ENCODE data around the gene PHYH. TPM values are rescaled to one million over a fixed set of nuclear protein-coding genes. Genes with fewer than 3 reads are reported as not detected.

The PHYH gene
- total RNA-seq, 4 donors from 2014 or later = 16.1 to 90.1 (median 49.2) TPM

- H3K9me3 ChIP-seq = no peaks in the 10 kb centered on the region
- no peak for DNase-seq
- 90 to 100% methylated on average over 1 of the region's 1 CpG for WGBS, 2 donors (ENCODE audit: low coverage in 1 of 2)
- no peak overlapping the region for H3K27ac ChIP-seq
- intact Hi-C loops (cut with DNase I; ENCODE audit: low total_unique reads) (no loop called here), in situ Hi-C loops (cut with MboI; ENCODE audit: low pct_ligation_motif_present in 1 of 4, low pct_unique_long_range_greater_than_20kb in 1 of 4, low sequenced_read_pairs in 3 of 4) (no loop called here)
- TF ChIP-seq POLR2A (IDR thresholded peaks at IDR 0.05) = no peak
- no peak for TF ChIP-seq EP300 (IDR thresholded peaks at IDR 0.05; ENCODE audit: low read depth)
- no peak for TF ChIP-seq POLR2AphosphoS5 (IDR thresholded peaks at IDR 0.05)
- no peak for TF ChIP-seq CTCF (IDR thresholded peaks at IDR 0.05)
- no peak overlapping the region for H3K4me3 ChIP-seq
- no peaks in the 10 kb centered on the region for H3K36me3 ChIP-seq
- no peaks in the 10 kb centered on the region for H3K27me3 ChIP-seq
- H3K4me1 ChIP-seq = no peaks in the 10 kb centered on the region
These were observed 37.4 kb downstream of the PHYH start for GRCh38 chr10:13262433-13262832.

- Histone ChIP-seq H3K27ac (no peak overlapping the region), H3K27me3 (no peaks in the 10 kb centered on the region), H3K9me3 (no peaks in the 10 kb centered on the region), H3K36me3 (no peaks in the 10 kb centered on the region), H3K4me1 (no peaks in the 10 kb centered on the region), H3K4me3 (no peak overlapping the region)
- in situ Hi-C loops (cut with MboI; ENCODE audit: low pct_ligation_motif_present in 1 of 4, low pct_unique_long_range_greater_than_20kb in 1 of 4, low sequenced_read_pairs in 3 of 4) = no loop called here
- WGBS, 2 donors (ENCODE audit: low coverage in 1 of 2) = 77 to 86% methylated on average over 5 of the region's 5 CpGs
- intact Hi-C loops (cut with DNase I; ENCODE audit: low total_unique reads) = no loop called here
- DNase-seq = no peak
- TF ChIP-seq POLR2AphosphoS5 (IDR thresholded peaks at IDR 0.05) (no peak), POLR2A (IDR thresholded peaks at IDR 0.05) (no peak), EP300 (IDR thresholded peaks at IDR 0.05; ENCODE audit: low read depth) (no peak), CTCF (IDR thresholded peaks at IDR 0.05) (no peak)
These were observed 42.2 kb downstream of the PHYH start for GRCh38 chr10:13257621-13258140.

- WGBS, 2 donors (ENCODE audit: low coverage in 1 of 2) = 85 to 86% methylated on average over 2 of the region's 2 CpGs
- in situ Hi-C loops (cut with MboI; ENCODE audit: low pct_ligation_motif_present in 1 of 4, low pct_unique_long_range_greater_than_20kb in 1 of 4, low sequenced_read_pairs in 3 of 4) = no loop called here
These were observed 43.2 kb downstream of the PHYH start for GRCh38 chr10:13256627-13257026.

GRCh38 chr10:13253726-13254125 is 46.1 kb downstream of the PHYH start:
- Histone ChIP-seq H3K4me3 (no peak overlapping the region), H3K36me3 (no peaks in the 10 kb centered on the region), H3K9me3 (no peaks in the 10 kb centered on the region), H3K27me3 (no peaks in the 10 kb centered on the region), H3K4me1 (no peaks in the 10 kb centered on the region), H3K27ac (no peak overlapping the region)
- DNase-seq = no peak
- in situ Hi-C loops (cut with MboI; ENCODE audit: low pct_ligation_motif_present in 1 of 4, low pct_unique_long_range_greater_than_20kb in 1 of 4, low sequenced_read_pairs in 3 of 4) = no loop called here
- intact Hi-C loops (cut with DNase I; ENCODE audit: low total_unique reads) = no loop called here
- TF ChIP-seq EP300 (IDR thresholded peaks at IDR 0.05; ENCODE audit: low read depth) (no peak), POLR2A (IDR thresholded peaks at IDR 0.05) (no peak), CTCF (IDR thresholded peaks at IDR 0.05) (no peak), POLR2AphosphoS5 (IDR thresholded peaks at IDR 0.05) (no peak)
- 91% methylated on average over 4 of the region's 4 CpGs; no CpG with 5 or more reads in 1 of the 2 donors for WGBS, 2 donors (ENCODE audit: low coverage in 1 of 2)

More at GRCh38 chr10:13256627-13257026, 43.2 kb downstream of the PHYH start:
- Histone ChIP-seq H3K27ac (no peak overlapping the region), H3K9me3 (no peaks in the 10 kb centered on the region), H3K36me3 (no peaks in the 10 kb centered on the region), H3K4me1 (no peaks in the 10 kb centered on the region), H3K4me3 (no peak overlapping the region), H3K27me3 (no peaks in the 10 kb centered on the region)
- TF ChIP-seq POLR2AphosphoS5 (IDR thresholded peaks at IDR 0.05) (no peak), EP300 (IDR thresholded peaks at IDR 0.05; ENCODE audit: low read depth) (no peak), POLR2A (IDR thresholded peaks at IDR 0.05) (no peak), CTCF (IDR thresholded peaks at IDR 0.05) (no peak)
- no peak for DNase-seq
- intact Hi-C loops (cut with DNase I; ENCODE audit: low total_unique reads) = no loop called here

Measured in transverse colon (tissue), 4 donors.